Activated CD8-positive, alpha-beta T cell treated with anti-CD3 and anti-CD28 coated beads, Interleukin-2, amount 10 ng/mL, durations not matched to agents 7 days and 5 days (primary cell): ENCODE data around the gene GGCT. TPM values are rescaled to one million over a fixed set of nuclear protein-coding genes. Genes with fewer than 3 reads are reported as not detected.
"Not testable (repeated sequence)": the region's sequence is repeated elsewhere in the genome, so short reads cannot be mapped to it uniquely, and the experiment has no call there.

Source experiments
- ATAC-seq: fragments of 150-1000 bp; cut with Tn5 transposase; one replicate; pipeline ENCODE4 v1.10.0; 2021; ENCODE audit warnings: moderate library complexity
- CTCF ChIA-PET: fragments of 350-600 bp; sonication (Branson Sonifier 250); formaldehyde crosslinking; loops from one replicate; lab custom pipeline; 2021; ENCODE audit warnings: antibody characterized with exemption; lab: Charles Lee
- POLR2A ChIA-PET: fragments of 350-600 bp; sonication (Branson Sonifier 250); formaldehyde crosslinking; loops from one replicate; lab custom pipeline; 2021; ENCODE audit warnings: antibody characterized with exemption; lab: Charles Lee
- DNase-seq: peaks from one replicate; pipeline ENCODE4 v3.0.0-alpha.2; 2020
- H3K27ac Mint-ChIP-seq: one replicate; pipeline ENCODE4 v1.8.0; 2021; ENCODE audit warnings: mild to moderate bottlenecking, mixed read lengths
- H3K27me3 Mint-ChIP-seq: one replicate; pipeline ENCODE4 v1.8.0; 2021; ENCODE audit warnings: low read depth, mixed read lengths
- H3K36me3 Mint-ChIP-seq: one replicate; pipeline ENCODE4 v1.8.0; 2021; ENCODE audit warnings: low read depth, mixed read lengths
- H3K4me1 Mint-ChIP-seq: one replicate; pipeline ENCODE4 v1.8.0; 2021; ENCODE audit warnings: low read depth, mixed read lengths
- H3K4me3 Mint-ChIP-seq: one replicate; pipeline ENCODE4 v1.8.0; 2021; ENCODE audit warnings: mild to moderate bottlenecking, mixed read lengths
- H3K9me3 Mint-ChIP-seq: one replicate; pipeline ENCODE4 v1.8.0; 2022; ENCODE audit warnings: mixed read lengths; ENCODE audit not compliant: insufficient read depth
- total RNA-seq, 2 experiments: library from RNA; stranded (reverse); gene quantifications; one replicate each; pipeline ENCODE4 v1.2.3, GENCODE V29; 2021

Gene GGCT
- total RNA-seq, 2 experiments from 2014 or later = 49.7 to 50.2 TPM

GRCh38 chr7:30514776-30515175 lies 10.1 kb upstream of the GGCT start:
- no peaks in the 10 kb centered on the region for H3K9me3 Mint-ChIP-seq
- DNase-seq (no peak), ATAC-seq (no peak)
- no peaks in the 10 kb centered on the region for H3K36me3 Mint-ChIP-seq
- no peak overlapping the region for H3K4me3 Mint-ChIP-seq
- POLR2A ChIA-PET = no interaction called here
- H3K4me1 Mint-ChIP-seq = no peaks in the 10 kb centered on the region
- CTCF ChIA-PET = interaction anchor here (0.9 kb wide), 1 partner anchor 35 kb away, joined by 4 read pairs; no protein-coding TSS in a partner anchor
- no peak overlapping the region for H3K27ac Mint-ChIP-seq
- no peaks in the 10 kb centered on the region for H3K27me3 Mint-ChIP-seq

GRCh38 chr7:30514177-30514576 lies 9.5 kb upstream of the GGCT start:
- POLR2A ChIA-PET = no interaction called here
- Mint-ChIP-seq H3K27me3 (no peaks in the 10 kb centered on the region), H3K27ac (no peak overlapping the region), H3K36me3 (no peaks in the 10 kb centered on the region), H3K9me3 (no peaks in the 10 kb centered on the region), H3K4me3 (no peak overlapping the region), H3K4me1 (no peaks in the 10 kb centered on the region)
- DNase-seq (no peak), ATAC-seq (no peak)
- CTCF ChIA-PET = interaction anchor here (0.9 kb wide), 1 partner anchor 35 kb away, joined by 4 read pairs; no protein-coding TSS in a partner anchor

GRCh38 chr7:30513762-30514161 lies 9.1 kb upstream of the GGCT start:
- H3K4me3 Mint-ChIP-seq = no peak overlapping the region
- H3K4me1 Mint-ChIP-seq = no peaks in the 10 kb centered on the region
- H3K36me3 Mint-ChIP-seq = no peaks in the 10 kb centered on the region
- ATAC-seq (no peak), DNase-seq (no peak)
- CTCF ChIA-PET = interaction anchor here (3.8 kb wide), 1 partner anchor 51 kb away, joined by 26 read pairs; no protein-coding TSS in a partner anchor
- no peaks in the 10 kb centered on the region for H3K27me3 Mint-ChIP-seq
- no peak overlapping the region for H3K27ac Mint-ChIP-seq
- H3K9me3 Mint-ChIP-seq = no peaks in the 10 kb centered on the region
- POLR2A ChIA-PET = no interaction called here

GRCh38 chr7:30511973-30512662 lies 7.5 kb upstream of the GGCT start:
- ChIA-PET POLR2A (no interaction called here), CTCF (interaction anchor here (1.6 to 3.8 kb wide), 4 partner anchors 10 to 333 kb away, joined by 3 to 26 read pairs (median 8); no protein-coding TSS in a partner anchor)
- DNase-seq (no peak), ATAC-seq (no peak)
- Mint-ChIP-seq H3K4me3 (no peak overlapping the region), H3K27me3 (no peaks in the 10 kb centered on the region), H3K4me1 (no peaks in the 10 kb centered on the region), H3K36me3 (no peaks in the 10 kb centered on the region), H3K9me3 (no peaks in the 10 kb centered on the region), H3K27ac (no peak overlapping the region)

GRCh38 chr7:30511494-30511893 lies 6.9 kb upstream of the GGCT start:
- no peaks in the 10 kb centered on the region for H3K4me1 Mint-ChIP-seq
- ChIA-PET POLR2A (no interaction called here), CTCF (interaction anchor here (1.1 to 3.8 kb wide), 8 partner anchors 11 to 332 kb away, joined by 3 to 26 read pairs (median 4); no protein-coding TSS in a partner anchor)
- no peak overlapping the region for H3K4me3 Mint-ChIP-seq
- no peak overlapping the region for H3K27ac Mint-ChIP-seq
- H3K36me3 Mint-ChIP-seq = no peaks in the 10 kb centered on the region
- ATAC-seq (no peak), DNase-seq (no peak)
- no peaks in the 10 kb centered on the region for H3K9me3 Mint-ChIP-seq
- no peaks in the 10 kb centered on the region for H3K27me3 Mint-ChIP-seq

- peak; percentile 55 for ATAC-seq
- peak; percentile 49 for DNase-seq
- CTCF ChIA-PET = interaction anchor here (0.6 to 3.8 kb wide), 14 partner anchors 12 to 336 kb away, joined by 3 to 26 read pairs (median 3); partner anchors contain the start of gene NOD1
- POLR2A ChIA-PET = no interaction called here
- H3K4me3 Mint-ChIP-seq = no peak overlapping the region
- no peaks in the 10 kb centered on the region for H3K9me3 Mint-ChIP-seq
- no peaks in the 10 kb centered on the region for H3K36me3 Mint-ChIP-seq
- peaks cover 6% of the 10 kb centered on the region for H3K4me1 Mint-ChIP-seq
- H3K27ac Mint-ChIP-seq = no peak overlapping the region
- H3K27me3 Mint-ChIP-seq = no peaks in the 10 kb centered on the region
Measured at GRCh38 chr7:30510124-30511075, 5.8 kb upstream of the GGCT start.

- H3K36me3 Mint-ChIP-seq, CTCF ChIA-PET, H3K27me3 Mint-ChIP-seq, ATAC-seq, H3K4me1 Mint-ChIP-seq, DNase-seq, H3K9me3 Mint-ChIP-seq, H3K27ac Mint-ChIP-seq, H3K4me3 Mint-ChIP-seq: not testable (repeated sequence)
- POLR2A ChIA-PET = interaction anchor here (0.6 kb wide), 1 partner anchor 28 kb away, joined by 3 read pairs; no protein-coding TSS in a partner anchor
Measured at GRCh38 chr7:30509171-30509857, 4.7 kb upstream of the GGCT start.

GRCh38 chr7:30507346-30507900 lies 2.8 kb upstream of the GGCT start:
- ATAC-seq, DNase-seq, H3K9me3 Mint-ChIP-seq, H3K27me3 Mint-ChIP-seq, H3K4me3 Mint-ChIP-seq, H3K27ac Mint-ChIP-seq, POLR2A ChIA-PET: not testable (repeated sequence)
- peaks cover 25% of the 10 kb centered on the region for H3K4me1 Mint-ChIP-seq
- H3K36me3 Mint-ChIP-seq = peaks cover 11% of the 10 kb centered on the region
- CTCF ChIA-PET = interaction anchor here (0.8 kb wide), 1 partner anchor 29 kb away, joined by 3 read pairs; the partner anchor contains the start of gene NOD1

GRCh38 chr7:30505174-30505697 lies 607 bp upstream of the GGCT start:
- ChIA-PET CTCF (interaction anchor here (1.1 to 1.4 kb wide), 3 partner anchors 42 to 340 kb away, joined by 3 to 5 read pairs (median 3); no protein-coding TSS in a partner anchor), POLR2A (interaction anchor here (1.0 kb wide), 2 partner anchors 26 to 364 kb away, joined by 3 to 4 read pairs; no protein-coding TSS in a partner anchor)
- no peaks in the 10 kb centered on the region for H3K9me3 Mint-ChIP-seq
- peak overlapping the region; percentile 83 for H3K27ac Mint-ChIP-seq
- DNase-seq (no peak), ATAC-seq (no peak)
- H3K4me1 Mint-ChIP-seq = peaks cover 43% of the 10 kb centered on the region
- peaks cover 21% of the 10 kb centered on the region for H3K36me3 Mint-ChIP-seq
- H3K4me3 Mint-ChIP-seq = peak overlapping the region; percentile 80
- H3K27me3 Mint-ChIP-seq = no peaks in the 10 kb centered on the region

- peak overlapping the region; percentile 80 for H3K4me3 Mint-ChIP-seq
- H3K27ac Mint-ChIP-seq = peak overlapping the region; percentile 86
Measured at GRCh38 chr7:30503274-30504212, 1.1 kb downstream of the GGCT start.

More at GRCh38 chr7:30503274-30504212, 1.1 kb downstream of the GGCT start:
- DNase-seq (no peak), ATAC-seq (no peak)
- no peaks in the 10 kb centered on the region for H3K9me3 Mint-ChIP-seq
- ChIA-PET POLR2A (interaction anchor here (0.8 to 2.3 kb wide), 3 partner anchors 25 to 475 kb away, joined by 3 to 11 read pairs (median 3); partner anchors contain the start of genes NOD1 and PLEKHA8), CTCF (no interaction called here)
- H3K36me3 Mint-ChIP-seq = peaks cover 31% of the 10 kb centered on the region
- H3K27me3 Mint-ChIP-seq = no peaks in the 10 kb centered on the region
- peaks cover 49% of the 10 kb centered on the region for H3K4me1 Mint-ChIP-seq
